ENCODE data around the gene CYGB.
"Not testable (repeated sequence)": the region's sequence is repeated elsewhere in the genome, so short reads cannot be mapped to it uniquely, and the experiment has no call there.

Gene CYGB

GRCh38 chr17:76572201-76572910 is 34.8 kb upstream of the CYGB start:
- H3K9me3 Mint-ChIP-seq: no peaks in the 10 kb centered on the region
- H3K27me3 Mint-ChIP-seq (ENCODE audit: low read depth): no peaks in the 10 kb centered on the region
- no peak overlapping the region for H3K27ac Mint-ChIP-seq
- no peak overlapping the region for H3K4me3 Mint-ChIP-seq
- no peaks in the 10 kb centered on the region for H3K36me3 Mint-ChIP-seq (ENCODE audit: low read depth)
- peaks cover 5% of the 10 kb centered on the region for H3K4me1 Mint-ChIP-seq (ENCODE audit: low read depth)

- Mint-ChIP-seq H3K27me3 (ENCODE audit: low read depth) (no peaks in the 10 kb centered on the region), H3K4me3 (no peak overlapping the region), H3K36me3 (ENCODE audit: low read depth) (peaks cover 4% of the 10 kb centered on the region), H3K27ac (no peak overlapping the region), H3K9me3 (no peaks in the 10 kb centered on the region), H3K4me1 (ENCODE audit: low read depth) (peaks cover 5% of the 10 kb centered on the region)
Measured at GRCh38 chr17:76570877-76571471, 33.5 kb upstream of the CYGB start.

DNA sequence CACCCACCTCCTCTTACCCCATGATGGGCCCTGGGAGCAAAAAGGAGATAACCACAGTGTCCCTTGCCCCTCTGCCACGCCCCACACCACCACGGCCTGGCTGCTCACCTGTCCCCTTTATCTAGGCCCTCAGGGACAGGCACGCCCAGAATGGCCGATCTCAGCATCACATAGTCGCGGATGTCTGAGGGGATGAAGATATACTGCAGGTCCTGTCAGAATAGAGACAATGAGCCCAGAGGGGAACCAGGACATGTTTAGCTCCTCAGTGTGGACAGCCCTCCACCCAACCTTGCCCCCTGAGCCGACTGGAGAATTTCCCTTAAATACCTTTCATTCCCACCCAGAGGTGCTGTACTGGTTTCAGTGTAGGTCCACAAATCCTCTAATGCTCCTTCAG is 32.9 kb upstream of the CYGB start:
- Mint-ChIP-seq H3K9me3 (no peaks in the 10 kb centered on the region), H3K27ac (no peak overlapping the region), H3K4me1 (ENCODE audit: low read depth) (peaks cover 5% of the 10 kb centered on the region), H3K36me3 (ENCODE audit: low read depth) (peaks cover 10% of the 10 kb centered on the region), H3K4me3 (no peak overlapping the region), H3K27me3 (ENCODE audit: low read depth) (no peaks in the 10 kb centered on the region)

DNA sequence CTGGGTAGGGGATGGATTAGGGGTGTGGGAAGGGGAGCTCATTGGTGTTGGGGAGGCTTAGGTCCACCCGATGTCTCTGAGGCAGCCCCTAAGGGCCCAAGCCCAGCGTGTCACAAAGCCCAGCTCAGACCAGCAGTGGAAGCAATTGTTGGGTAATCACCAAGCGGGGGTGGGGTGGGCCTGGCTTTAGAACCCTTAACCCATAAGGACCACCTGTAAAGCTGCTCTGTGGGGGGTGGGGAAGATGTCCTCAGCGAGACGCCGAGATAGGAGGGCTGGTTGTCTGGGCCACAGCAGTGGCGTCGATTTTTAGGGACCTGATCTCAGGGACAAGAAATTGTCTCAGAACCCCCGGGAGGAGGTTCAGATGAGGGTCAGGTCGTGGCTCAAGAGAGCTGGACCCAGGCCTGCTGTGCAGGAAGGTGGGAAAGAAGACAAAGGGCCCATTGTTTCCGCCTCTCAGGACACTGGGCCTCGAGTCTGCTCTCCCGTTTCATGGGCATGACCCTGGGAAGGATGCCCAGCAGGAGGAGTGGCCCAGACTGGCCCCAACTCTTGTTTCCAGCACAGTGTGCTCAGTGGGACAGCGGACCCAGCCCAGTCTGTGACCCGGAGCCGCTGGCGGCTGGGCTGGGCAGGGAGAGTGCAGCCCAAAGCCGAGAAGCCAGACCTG is 32.2 kb upstream of the CYGB start:
- no peaks in the 10 kb centered on the region for H3K27me3 Mint-ChIP-seq (ENCODE audit: low read depth)
- peaks cover 13% of the 10 kb centered on the region for H3K36me3 Mint-ChIP-seq (ENCODE audit: low read depth)
- no peaks in the 10 kb centered on the region for H3K9me3 Mint-ChIP-seq
- H3K4me1 Mint-ChIP-seq (ENCODE audit: low read depth): peaks cover 5% of the 10 kb centered on the region
- H3K4me3 Mint-ChIP-seq: no peak overlapping the region
- H3K27ac Mint-ChIP-seq: no peak overlapping the region

GRCh38 chr17:76568811-76569221 is 31.3 kb upstream of the CYGB start:
- H3K27ac Mint-ChIP-seq: no peak overlapping the region
- H3K4me3 Mint-ChIP-seq: no peak overlapping the region
- H3K36me3 Mint-ChIP-seq (ENCODE audit: low read depth): peaks cover 16% of the 10 kb centered on the region
- H3K4me1 Mint-ChIP-seq (ENCODE audit: low read depth): peaks cover 5% of the 10 kb centered on the region
- no peaks in the 10 kb centered on the region for H3K9me3 Mint-ChIP-seq
- H3K27me3 Mint-ChIP-seq (ENCODE audit: low read depth): no peaks in the 10 kb centered on the region

DNA sequence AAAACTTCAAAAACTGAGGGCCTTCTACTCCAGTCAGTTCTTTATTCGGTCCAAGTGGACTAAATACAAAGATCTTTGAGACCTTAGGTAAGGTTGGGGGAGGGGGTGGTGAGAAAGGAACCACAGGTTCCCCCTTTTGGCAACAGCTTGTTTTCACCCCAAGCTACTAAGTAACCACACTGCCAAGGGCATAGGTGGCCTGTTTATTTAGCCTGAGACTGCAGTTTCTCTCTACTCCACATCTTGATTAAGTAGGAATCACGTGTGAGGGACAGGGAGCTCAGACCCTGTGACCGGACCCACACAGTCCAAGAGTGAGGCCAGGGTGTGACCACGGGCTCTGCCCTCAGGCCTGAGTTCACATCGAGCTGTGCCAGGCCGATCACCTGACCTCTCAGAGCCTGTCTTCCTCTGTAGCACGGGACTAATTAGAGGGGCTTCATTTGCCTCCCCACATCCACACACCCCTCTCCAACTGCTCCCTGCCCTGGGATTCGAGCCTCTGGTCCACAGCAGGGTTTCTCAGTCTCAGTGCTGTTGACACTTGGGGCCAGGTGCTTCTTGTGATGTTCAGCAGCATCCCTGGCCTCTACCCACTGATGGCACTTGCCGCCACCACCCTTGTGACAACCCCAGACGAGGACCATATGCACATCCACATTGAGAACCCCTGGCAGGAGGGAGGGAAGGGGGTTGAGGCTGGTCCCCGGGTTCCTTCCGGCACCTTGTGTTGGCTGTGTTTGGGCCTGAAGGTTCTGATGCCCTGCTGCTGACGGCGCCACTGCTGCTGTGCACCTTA is 30.3 kb upstream of the CYGB start:
- peaks cover 12% of the 10 kb centered on the region for H3K4me1 Mint-ChIP-seq (ENCODE audit: low read depth)
- no peak overlapping the region for H3K27ac Mint-ChIP-seq
- H3K9me3 Mint-ChIP-seq: no peaks in the 10 kb centered on the region
- H3K4me3 Mint-ChIP-seq: no peak overlapping the region
- peaks cover 21% of the 10 kb centered on the region for H3K36me3 Mint-ChIP-seq (ENCODE audit: low read depth)
- no peaks in the 10 kb centered on the region for H3K27me3 Mint-ChIP-seq (ENCODE audit: low read depth)

- H3K4me3 Mint-ChIP-seq: no peak overlapping the region
- H3K36me3 Mint-ChIP-seq (ENCODE audit: low read depth): peaks cover 26% of the 10 kb centered on the region
Measured at GRCh38 chr17:76566988-76567431, 29.5 kb upstream of the CYGB start.

GRCh38 chr17:76566613-76566943 is 29.1 kb upstream of the CYGB start:
- H3K36me3 Mint-ChIP-seq (ENCODE audit: low read depth): peaks cover 30% of the 10 kb centered on the region
- H3K27ac Mint-ChIP-seq: no peak overlapping the region

More at GRCh38 chr17:76566988-76567431, 29.5 kb upstream of the CYGB start:
- H3K27ac Mint-ChIP-seq: no peak overlapping the region
- peaks cover 15% of the 10 kb centered on the region for H3K4me1 Mint-ChIP-seq (ENCODE audit: low read depth)
- no peaks in the 10 kb centered on the region for H3K27me3 Mint-ChIP-seq (ENCODE audit: low read depth)
- H3K9me3 Mint-ChIP-seq: no peaks in the 10 kb centered on the region

GRCh38 chr17:76565728-76566612 is 28.5 kb upstream of the CYGB start:
- Mint-ChIP-seq H3K4me1 (ENCODE audit: low read depth) (peaks cover 17% of the 10 kb centered on the region), H3K4me3 (no peak overlapping the region), H3K9me3 (no peaks in the 10 kb centered on the region), H3K27me3 (ENCODE audit: low read depth) (no peaks in the 10 kb centered on the region), H3K36me3 (ENCODE audit: low read depth) (peaks cover 35% of the 10 kb centered on the region), H3K27ac (no peak overlapping the region)

More at GRCh38 chr17:76566613-76566943, 29.1 kb upstream of the CYGB start:
- H3K27me3 Mint-ChIP-seq (ENCODE audit: low read depth): no peaks in the 10 kb centered on the region
- H3K4me3 Mint-ChIP-seq: no peak overlapping the region
- H3K9me3 Mint-ChIP-seq: no peaks in the 10 kb centered on the region
- H3K4me1 Mint-ChIP-seq (ENCODE audit: low read depth): peaks cover 17% of the 10 kb centered on the region

DNA sequence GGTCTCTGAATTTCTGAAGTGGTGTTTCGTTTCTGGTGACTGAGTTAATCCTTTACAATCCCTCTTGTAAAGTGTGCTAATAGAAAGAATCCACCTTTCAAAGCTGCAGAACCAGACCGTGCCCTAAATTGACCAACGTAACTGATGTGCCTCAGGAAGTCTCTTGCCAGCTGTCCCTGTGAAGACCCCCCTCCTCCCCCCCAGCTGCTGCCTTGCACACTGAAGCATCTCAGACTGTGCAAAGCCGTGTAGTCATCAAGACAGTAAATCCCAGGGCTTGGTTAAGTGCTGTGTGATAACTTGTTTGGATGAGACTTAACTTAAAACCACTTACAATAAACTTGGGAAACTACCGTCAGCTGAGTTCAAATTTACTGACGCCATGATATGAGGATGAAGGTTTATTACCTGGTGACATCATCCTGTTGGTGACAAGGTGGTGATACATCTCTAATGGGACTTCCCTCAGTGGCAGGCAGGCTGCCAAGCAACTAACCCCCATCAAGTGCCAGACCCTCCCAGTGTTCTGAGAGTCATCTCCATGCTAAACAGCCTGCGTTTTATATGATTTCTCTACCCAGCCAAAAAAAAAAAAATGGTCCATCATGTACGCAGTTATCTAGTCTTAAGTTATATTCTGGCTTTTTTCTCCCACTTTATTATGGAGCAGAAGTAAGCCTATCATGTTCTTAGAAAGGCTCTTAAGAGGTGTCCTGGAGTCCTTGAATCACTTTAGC is 27.6 kb upstream of the CYGB start:
- Mint-ChIP-seq H3K36me3 (ENCODE audit: low read depth) (peaks cover 37% of the 10 kb centered on the region), H3K4me1 (ENCODE audit: low read depth) (peaks cover 22% of the 10 kb centered on the region)
- not testable (repeated sequence) for H3K9me3 Mint-ChIP-seq; H3K4me3 Mint-ChIP-seq; H3K27ac Mint-ChIP-seq; H3K27me3 Mint-ChIP-seq (ENCODE audit: low read depth)

GRCh38 chr17:76563359-76563758 is 25.9 kb upstream of the CYGB start:
- not testable (repeated sequence) for H3K27ac Mint-ChIP-seq; H3K4me3 Mint-ChIP-seq; H3K27me3 Mint-ChIP-seq (ENCODE audit: low read depth); H3K9me3 Mint-ChIP-seq
- H3K4me1 Mint-ChIP-seq (ENCODE audit: low read depth): peaks cover 32% of the 10 kb centered on the region
- peaks cover 48% of the 10 kb centered on the region for H3K36me3 Mint-ChIP-seq (ENCODE audit: low read depth)

DNA sequence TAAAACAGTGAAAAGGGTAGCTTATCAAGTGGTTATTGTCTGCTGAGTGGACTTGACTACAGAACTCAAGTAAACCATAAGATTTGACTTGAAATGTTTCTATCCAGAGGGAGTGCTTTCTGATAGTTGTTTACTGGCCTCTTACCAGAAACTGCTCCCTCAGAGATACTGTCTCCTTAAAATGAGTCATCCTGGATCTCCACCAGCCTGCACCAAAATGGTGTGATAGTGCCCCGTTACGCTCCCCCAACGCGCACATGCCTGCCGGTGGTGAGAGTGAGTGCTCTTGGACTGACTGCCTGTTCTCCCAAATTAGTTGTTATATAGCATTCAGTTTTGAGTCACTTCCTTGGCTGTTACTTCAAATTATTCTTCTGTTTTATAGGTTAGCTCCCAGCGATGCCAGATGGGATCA is 25.2 kb upstream of the CYGB start:
- peaks cover 32% of the 10 kb centered on the region for H3K4me1 Mint-ChIP-seq (ENCODE audit: low read depth)
- H3K36me3 Mint-ChIP-seq (ENCODE audit: low read depth): peaks cover 51% of the 10 kb centered on the region
- no peak overlapping the region for H3K4me3 Mint-ChIP-seq
- H3K9me3 Mint-ChIP-seq: no peaks in the 10 kb centered on the region
- no peak overlapping the region for H3K27ac Mint-ChIP-seq
- no peaks in the 10 kb centered on the region for H3K27me3 Mint-ChIP-seq (ENCODE audit: low read depth)

- Mint-ChIP-seq H3K27ac (no peak overlapping the region), H3K9me3 (no peaks in the 10 kb centered on the region), H3K36me3 (ENCODE audit: low read depth) (peaks cover 56% of the 10 kb centered on the region), H3K4me3 (no peak overlapping the region), H3K27me3 (ENCODE audit: low read depth) (no peaks in the 10 kb centered on the region), H3K4me1 (ENCODE audit: low read depth) (peaks cover 40% of the 10 kb centered on the region)
Measured at GRCh38 chr17:76561799-76562268, 24.3 kb upstream of the CYGB start.
